Subcutaneous adipose tissue (tissue), 4 donors: Measurements from ENCODE around the gene SHROOM1. TPM values are rescaled to one million over a fixed set of nuclear protein-coding genes. Genes with fewer than 3 reads are reported as not detected.

Experiments
- total RNA-seq, 4 donors: library from RNA; depleted of rRNA; stranded (reverse); fragments of >200 nt; gene quantifications; one replicate each; pipeline ENCODE4 v1.1.0, GENCODE V29; 2016
- TF ChIP-seq, protein P1 (sequence below): fragments of 450-650 bp; IDR thresholded peaks from one replicate; pipeline ENCODE4 v1.5.1; 2016; ENCODE audit warnings: low read depth, mild to moderate bottlenecking, control low read depth, antibody characterized with exemption, moderate library complexity

The SHROOM1 gene
- total RNA-seq, 4 donors from 2014 or later, result 0.49 to 8.3 (median 3.4) TPM

DNA sequence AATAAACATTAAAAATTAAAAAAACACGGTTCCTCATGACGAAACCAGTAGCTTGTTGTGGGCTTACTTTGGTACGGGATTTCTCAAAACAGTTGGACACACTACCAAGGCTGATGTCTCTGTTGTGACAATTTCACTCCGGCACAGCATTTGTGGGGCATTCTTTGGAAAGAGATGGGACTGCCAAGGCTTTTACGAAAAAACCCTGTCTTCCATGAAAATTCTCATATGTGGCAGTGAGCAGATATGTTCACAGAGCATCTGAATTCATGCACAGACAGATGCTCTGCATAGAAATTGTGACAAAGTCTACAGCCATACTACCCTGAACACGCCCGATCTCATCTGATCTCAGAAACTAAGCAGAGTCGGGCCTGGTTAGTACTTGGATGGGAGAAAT, 17.8 kb upstream of the SHROOM1 start:
- TF ChIP-seq, protein P1, sequence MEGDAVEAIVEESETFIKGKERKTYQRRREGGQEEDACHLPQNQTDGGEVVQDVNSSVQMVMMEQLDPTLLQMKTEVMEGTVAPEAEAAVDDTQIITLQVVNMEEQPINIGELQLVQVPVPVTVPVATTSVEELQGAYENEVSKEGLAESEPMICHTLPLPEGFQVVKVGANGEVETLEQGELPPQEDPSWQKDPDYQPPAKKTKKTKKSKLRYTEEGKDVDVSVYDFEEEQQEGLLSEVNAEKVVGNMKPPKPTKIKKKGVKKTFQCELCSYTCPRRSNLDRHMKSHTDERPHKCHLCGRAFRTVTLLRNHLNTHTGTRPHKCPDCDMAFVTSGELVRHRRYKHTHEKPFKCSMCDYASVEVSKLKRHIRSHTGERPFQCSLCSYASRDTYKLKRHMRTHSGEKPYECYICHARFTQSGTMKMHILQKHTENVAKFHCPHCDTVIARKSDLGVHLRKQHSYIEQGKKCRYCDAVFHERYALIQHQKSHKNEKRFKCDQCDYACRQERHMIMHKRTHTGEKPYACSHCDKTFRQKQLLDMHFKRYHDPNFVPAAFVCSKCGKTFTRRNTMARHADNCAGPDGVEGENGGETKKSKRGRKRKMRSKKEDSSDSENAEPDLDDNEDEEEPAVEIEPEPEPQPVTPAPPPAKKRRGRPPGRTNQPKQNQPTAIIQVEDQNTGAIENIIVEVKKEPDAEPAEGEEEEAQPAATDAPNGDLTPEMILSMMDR, result no peak

DNA sequence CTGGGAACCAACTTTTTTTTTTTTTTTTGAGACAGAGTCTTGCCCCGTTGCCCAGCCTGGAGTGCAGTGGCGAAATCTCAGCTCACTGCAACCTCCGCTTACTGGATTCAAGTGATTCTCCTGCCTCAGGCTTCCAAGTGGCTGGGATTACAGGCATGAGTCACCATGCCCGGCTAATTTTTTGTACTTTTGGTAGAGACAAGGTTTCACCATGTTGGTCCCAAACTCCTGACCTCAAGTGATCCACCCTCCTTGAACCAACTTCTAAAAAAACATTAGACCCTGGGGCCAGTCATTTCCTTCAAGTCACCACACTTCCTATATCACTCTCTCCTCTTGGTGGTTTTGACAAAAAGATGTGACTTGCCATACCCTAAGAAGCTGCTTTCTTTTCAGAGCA, 10.9 kb upstream of the SHROOM1 start:
- TF ChIP-seq, protein P1, result no peak

DNA sequence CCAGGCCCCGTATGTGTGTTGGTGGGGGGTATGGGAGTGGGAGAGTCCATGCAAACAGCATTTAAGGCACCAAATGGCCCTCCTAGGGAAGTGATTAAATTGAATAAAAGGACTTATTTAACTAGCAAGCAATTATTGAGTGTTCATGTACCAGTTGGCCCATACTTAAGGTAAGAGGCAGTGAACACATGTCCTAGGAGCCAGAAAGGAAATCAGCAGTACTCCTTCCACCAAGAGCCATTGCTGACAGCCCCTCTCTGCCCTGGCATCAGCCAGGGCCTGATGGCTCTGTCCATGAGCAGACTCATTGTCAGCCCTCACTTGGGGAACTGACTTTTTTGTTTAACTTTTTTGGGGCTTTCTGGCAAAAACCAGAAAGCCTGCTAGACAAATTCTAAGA, 10.4 kb upstream of the SHROOM1 start:
- TF ChIP-seq, protein P1, result no peak

DNA sequence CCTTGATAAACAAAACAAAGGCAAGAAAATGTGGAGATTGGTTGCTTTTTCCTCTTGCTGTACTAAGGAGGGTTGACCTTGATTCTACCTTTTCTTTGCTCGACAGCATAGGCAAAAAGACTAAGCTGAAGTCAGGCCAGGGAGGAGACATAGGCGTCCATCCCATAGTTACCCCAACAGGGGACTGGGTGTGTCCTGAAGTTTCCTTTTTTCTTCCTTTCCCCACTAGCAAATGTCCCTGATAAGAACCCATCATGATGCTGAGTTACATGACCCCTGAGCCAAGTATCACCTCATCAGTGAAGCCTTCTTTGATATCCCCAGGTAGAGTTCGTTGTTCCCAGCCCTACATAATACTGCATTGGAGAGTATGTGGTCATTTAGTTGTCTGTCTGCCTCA, 9.9 kb upstream of the SHROOM1 start:
- TF ChIP-seq, protein P1, result no peak

DNA sequence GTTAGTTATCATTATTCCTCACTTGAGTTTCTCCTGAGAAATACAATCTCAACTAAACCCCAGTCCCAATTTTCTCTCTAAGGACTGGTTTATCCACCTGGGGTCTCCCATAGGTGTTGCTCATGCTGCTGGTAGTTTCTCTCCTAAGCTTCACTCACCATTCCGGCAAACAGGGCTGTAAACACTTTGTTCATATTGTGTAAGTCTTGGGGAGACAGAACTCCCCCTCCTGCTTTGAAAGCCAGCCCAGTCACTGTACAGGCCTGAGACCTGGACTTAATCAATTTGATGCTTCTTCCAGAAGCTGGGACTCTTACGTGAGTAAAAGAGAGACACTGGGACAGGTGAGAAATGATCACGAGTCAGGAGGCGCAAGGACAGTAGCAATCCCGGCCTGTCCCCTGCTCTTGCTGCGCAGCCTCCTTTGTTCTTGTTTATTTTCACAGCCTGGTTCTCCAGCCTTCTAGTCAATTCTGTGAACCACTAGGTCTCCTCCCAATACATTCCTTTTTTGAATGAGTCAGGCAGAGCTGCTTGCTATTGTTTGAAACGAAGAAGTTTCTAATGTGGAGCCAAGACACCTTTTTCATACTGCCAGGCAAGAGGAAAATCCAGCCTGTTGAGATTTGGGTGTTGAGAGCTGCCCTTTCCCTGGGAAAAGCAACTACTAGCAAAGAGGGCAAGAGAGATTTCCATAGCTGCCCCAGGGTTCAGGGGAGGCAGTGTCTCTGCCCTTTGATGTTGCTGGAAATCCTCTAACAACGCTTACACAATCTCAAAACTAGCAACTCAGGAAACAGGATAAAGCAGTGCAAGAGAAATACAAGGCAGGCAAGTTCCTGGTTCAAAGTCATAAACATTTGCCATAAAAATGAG, 9.2 kb upstream of the SHROOM1 start:
- TF ChIP-seq, protein P1, result no peak

DNA sequence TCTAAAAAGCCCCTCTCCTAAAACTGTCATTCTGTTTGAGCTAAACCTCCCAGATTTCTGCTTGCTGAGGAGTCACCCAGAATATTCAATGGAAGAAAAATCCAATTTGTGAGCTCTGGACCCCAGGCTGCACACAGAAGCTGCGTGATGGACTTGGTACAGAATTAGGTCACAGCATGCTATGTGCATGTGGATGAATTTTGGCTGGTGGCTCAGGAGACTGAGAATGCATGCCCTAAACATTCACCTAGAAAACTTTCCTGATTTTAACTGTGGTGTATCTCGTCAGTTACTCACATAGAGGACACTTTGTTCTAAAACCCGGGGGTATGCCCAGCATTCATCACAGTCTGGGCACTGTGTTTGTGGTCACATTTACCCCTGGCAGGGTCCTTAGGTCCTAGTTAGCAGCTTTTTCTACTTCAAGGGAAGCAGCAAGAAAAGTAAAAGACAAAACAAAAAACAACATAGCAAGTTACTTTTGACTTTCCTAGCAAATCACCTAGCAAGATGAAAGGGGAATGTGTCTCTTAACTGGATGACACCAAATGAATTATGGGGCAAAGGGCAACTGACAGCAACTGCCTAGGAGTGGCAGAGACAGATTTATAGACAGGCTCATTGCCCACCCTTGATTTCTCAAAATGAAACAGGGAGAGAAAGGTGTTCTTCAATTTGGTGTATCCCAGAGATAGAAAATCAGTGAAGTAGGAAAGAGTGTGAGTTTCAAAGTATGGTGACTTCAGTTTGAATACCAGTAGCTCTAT, 8.3 kb upstream of the SHROOM1 start:
- TF ChIP-seq, protein P1, result no peak

DNA sequence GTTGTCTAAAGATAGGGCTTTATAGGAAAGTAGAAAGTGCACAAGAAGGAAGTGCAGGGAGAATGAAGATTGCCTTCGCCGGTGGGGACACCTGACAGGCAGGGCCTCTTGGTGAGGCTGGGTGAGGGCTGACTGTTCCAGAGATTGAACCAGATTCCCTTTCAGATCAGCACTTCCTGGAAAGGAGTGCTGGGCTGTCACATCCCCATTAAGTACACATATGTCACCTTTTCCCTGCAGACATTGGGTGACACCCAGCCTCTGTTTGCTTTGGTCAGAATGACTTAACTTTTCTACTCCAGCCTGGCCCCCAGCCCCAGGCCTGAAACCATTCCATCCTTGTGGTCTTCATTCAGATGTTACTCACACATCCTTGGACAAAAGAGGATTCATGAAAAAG, 7.4 kb upstream of the SHROOM1 start:
- TF ChIP-seq, protein P1, result no peak
